Neural progenitor cell (in vitro differentiated cells): ENCODE data around the gene SYNGR3.

ENCODE experiments used
- EZH2phosphoT487 ChIP-seq: fragments of 200-600 bp; sonication (generic); IDR thresholded peaks from 2 replicates; pipeline ENCODE4 v1.6.1; 2017; ENCODE audit warnings: antibody characterized with exemption
- TF ChIP-seq, protein P1 (sequence below): fragments of 200-600 bp; sonication (generic); IDR thresholded peaks from 2 replicates; pipeline ENCODE4 v1.5.1; 2017; ENCODE audit warnings: antibody characterized with exemption, mild to moderate bottlenecking

DNA sequence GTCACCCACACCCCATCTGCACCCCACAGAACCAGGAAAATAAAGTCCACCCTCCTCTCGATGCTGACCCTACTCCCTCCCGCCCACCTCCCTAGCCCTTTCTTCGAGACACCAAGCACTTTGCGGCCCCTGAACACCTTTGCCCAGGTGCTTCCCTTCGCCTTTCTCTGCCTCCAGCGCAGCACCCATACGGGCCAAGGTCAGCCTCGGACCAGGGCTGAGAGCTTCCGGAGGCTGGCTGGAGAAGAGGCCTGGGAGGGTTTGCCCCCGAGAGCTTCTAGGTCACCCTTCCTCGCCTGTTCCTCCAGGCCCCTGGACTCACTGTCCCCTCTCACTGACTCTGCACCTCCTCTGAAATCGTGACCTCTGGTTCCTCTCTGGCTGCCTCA is 34.3 kb downstream of the SYNGR3 start:
- TF ChIP-seq, protein P1, sequence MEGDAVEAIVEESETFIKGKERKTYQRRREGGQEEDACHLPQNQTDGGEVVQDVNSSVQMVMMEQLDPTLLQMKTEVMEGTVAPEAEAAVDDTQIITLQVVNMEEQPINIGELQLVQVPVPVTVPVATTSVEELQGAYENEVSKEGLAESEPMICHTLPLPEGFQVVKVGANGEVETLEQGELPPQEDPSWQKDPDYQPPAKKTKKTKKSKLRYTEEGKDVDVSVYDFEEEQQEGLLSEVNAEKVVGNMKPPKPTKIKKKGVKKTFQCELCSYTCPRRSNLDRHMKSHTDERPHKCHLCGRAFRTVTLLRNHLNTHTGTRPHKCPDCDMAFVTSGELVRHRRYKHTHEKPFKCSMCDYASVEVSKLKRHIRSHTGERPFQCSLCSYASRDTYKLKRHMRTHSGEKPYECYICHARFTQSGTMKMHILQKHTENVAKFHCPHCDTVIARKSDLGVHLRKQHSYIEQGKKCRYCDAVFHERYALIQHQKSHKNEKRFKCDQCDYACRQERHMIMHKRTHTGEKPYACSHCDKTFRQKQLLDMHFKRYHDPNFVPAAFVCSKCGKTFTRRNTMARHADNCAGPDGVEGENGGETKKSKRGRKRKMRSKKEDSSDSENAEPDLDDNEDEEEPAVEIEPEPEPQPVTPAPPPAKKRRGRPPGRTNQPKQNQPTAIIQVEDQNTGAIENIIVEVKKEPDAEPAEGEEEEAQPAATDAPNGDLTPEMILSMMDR: no peak
- no peak for TF ChIP-seq EZH2phosphoT487
